Esophagus muscularis mucosa (tissue), 4 donors: ENCODE measurements around the gene ALAD. TPM values are rescaled to one million over a fixed set of nuclear protein-coding genes. Genes with fewer than 3 reads are reported as not detected.
"Not testable (repeated sequence)": the region's sequence is repeated elsewhere in the genome, so short reads cannot be mapped to it uniquely, and the experiment has no call there.

Experiments used
- DNase-seq: peaks from one replicate; pipeline ENCODE4 v3.0.0-alpha.2; 2017; ENCODE audit errors: extremely low spot score
- H3K27ac ChIP-seq, 4 donors: fragments of 200-600 bp; sonication (generic); replicated peaks in 1 of 4; 1 replicate in 3 of 4; 2 replicates in 1 of 4; pipeline ENCODE4 v1.5.1; 2016 to 2019; ENCODE audit warnings: mild to moderate bottlenecking in 1 of 4
- H3K27me3 ChIP-seq, 4 donors: fragments of 200-600 bp; sonication (generic); one replicate each; pipeline versions ENCODE4 v1.5.1 to v1.6.0; 2016 to 2019
- H3K36me3 ChIP-seq, 4 donors: fragments of 200-600 bp; sonication (generic); one replicate each; pipeline ENCODE4 v1.5.1; 2016 to 2019
- H3K4me1 ChIP-seq, 4 donors: fragments of 200-600 bp; sonication (generic); one replicate each; pipeline ENCODE4 v1.5.1; 2016 to 2019
- H3K4me3 ChIP-seq, 4 donors: fragments of 200-600 bp; sonication (generic); 1 replicate in 2 of 4; 2 replicates in 2 of 4; pipeline ENCODE4 v1.5.1; 2016 to 2019; ENCODE audit warnings: mild to moderate bottlenecking in 4 of 4, moderate library complexity in 1 of 4
- H3K9me3 ChIP-seq, 4 donors: fragments of 200-600 bp; sonication (generic); 1 replicate in 3 of 4; 2 replicates in 1 of 4; pipeline ENCODE4 v1.5.1; 2016 to 2019
- EP300 ChIP-seq: sonication (generic); formaldehyde crosslinking; IDR thresholded peaks from one replicate; pipeline ENCODE4 v1.6.1; 2017; ENCODE audit warnings: antibody characterized with exemption
- POLR2A ChIP-seq: fragments of 450-650 bp; IDR thresholded peaks from one replicate; pipeline ENCODE4 v1.6.1; 2017; ENCODE audit warnings: antibody characterized with exemption, moderate library complexity, mild to moderate bottlenecking, low read depth
- POLR2AphosphoS5 ChIP-seq, 2 donors: sonication (generic); formaldehyde crosslinking; IDR thresholded peaks; one replicate each; pipeline ENCODE4 v1.6.1; 2017; ENCODE audit warnings: antibody characterized with exemption in 2 of 2
- WGBS: methylation state at CpG from one replicate; pipeline ENCODE4 v1.1.5; 2018; 5-methylcytosine and 5-hydroxymethylcytosine counted together
- intact Hi-C: fragments of 100-400 bp; cut with DNase I; formaldehyde crosslinking; loops from one replicate; pipeline ENCODE4 v1.15.1; 2023
- total RNA-seq, 4 donors: library from RNA; depleted of rRNA; stranded (reverse); fragments of >200 nt; gene quantifications; one replicate each; pipeline versions ENCODE4 v1.1.0 to v1.2.1, GENCODE V29; 2016
- TF ChIP-seq, protein P1 (sequence below), 3 experiments: fragments of 200-600 bp in 2 of 3; fragments of 450-650 bp in 1 of 3; sonication (generic) in 2 of 3; IDR thresholded peaks; one replicate each; pipeline ENCODE4 v1.5.1; 2017 to 2019; ENCODE audit warnings: antibody characterized with exemption in 3 of 3, mild to moderate bottlenecking in 2 of 3, moderate library complexity in 1 of 3

Gene ALAD
- total RNA-seq, 4 donors from 2014 or later, result 18.2 to 31.1 (median 28.6) TPM

DNA sequence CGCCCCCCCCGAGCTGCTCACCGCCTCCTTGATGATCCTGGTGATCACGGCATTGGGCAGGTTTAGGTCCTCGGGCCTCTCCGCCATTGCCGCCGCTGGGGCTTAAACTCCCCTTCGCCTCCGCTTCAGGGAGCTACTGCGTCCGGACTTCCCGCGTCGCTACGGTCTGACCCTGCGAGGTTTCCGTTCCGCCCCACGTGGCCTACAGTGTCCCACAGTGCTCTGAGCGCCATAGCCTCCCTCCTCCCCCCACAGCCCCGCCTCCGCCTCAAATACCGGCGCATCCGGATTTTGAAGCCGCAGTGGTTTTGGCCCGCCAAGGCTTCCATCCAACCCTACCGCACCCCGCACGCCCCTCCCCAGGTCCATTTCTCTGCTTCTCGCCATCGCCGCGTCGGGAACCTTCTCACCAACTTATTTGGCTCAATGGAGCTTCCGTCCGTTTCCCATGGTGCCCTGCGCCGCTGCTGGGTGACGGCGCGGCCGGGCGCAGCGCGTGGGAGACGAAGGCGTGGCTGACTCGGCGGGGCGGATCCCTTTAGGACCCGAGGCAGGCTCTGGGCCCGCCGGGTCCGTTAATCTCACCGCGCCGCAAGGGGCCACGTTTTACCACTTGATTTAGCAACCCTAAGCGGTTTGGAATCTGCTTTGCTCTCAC, 9.3 kb upstream of the ALAD start, which contains the start of the genes C9orf43 and POLE3:
Gene C9orf43 (plus strand): TSS at position 541 of the 658 bp plus-strand sequence. CDS start 2,747 bp downstream, outside the sequence.
Gene POLE3 (minus strand): TSS at position 469 of the 658 bp plus-strand sequence. CDS start 382 bp downstream, at position 87.
- peaks cover 14 to 31% (median 25%) of the 10 kb centered on the region in 4 donors for H3K4me1 ChIP-seq
- peak within 1 kb of the TSS; percentile 71 to 88 (median 82) for H3K4me3 ChIP-seq
- intact Hi-C loops, result no loop called here
- no peaks in the 10 kb centered on the region for H3K9me3 ChIP-seq
- no peaks in the 10 kb centered on the region for H3K27me3 ChIP-seq
- DNase-seq, result peak; percentile 99
- peak within 1 kb of the TSS; percentile 90 to 97 (median 96) for H3K27ac ChIP-seq
- WGBS, result 1% methylated on average over 14 of the region's 61 CpGs
- TF ChIP-seq POLR2AphosphoS5 (IDR thresholded peaks at IDR 0.05) (peak; percentile 89 to 93), EP300 (no peak), POLR2A (no peak)
- TF ChIP-seq, protein P1, sequence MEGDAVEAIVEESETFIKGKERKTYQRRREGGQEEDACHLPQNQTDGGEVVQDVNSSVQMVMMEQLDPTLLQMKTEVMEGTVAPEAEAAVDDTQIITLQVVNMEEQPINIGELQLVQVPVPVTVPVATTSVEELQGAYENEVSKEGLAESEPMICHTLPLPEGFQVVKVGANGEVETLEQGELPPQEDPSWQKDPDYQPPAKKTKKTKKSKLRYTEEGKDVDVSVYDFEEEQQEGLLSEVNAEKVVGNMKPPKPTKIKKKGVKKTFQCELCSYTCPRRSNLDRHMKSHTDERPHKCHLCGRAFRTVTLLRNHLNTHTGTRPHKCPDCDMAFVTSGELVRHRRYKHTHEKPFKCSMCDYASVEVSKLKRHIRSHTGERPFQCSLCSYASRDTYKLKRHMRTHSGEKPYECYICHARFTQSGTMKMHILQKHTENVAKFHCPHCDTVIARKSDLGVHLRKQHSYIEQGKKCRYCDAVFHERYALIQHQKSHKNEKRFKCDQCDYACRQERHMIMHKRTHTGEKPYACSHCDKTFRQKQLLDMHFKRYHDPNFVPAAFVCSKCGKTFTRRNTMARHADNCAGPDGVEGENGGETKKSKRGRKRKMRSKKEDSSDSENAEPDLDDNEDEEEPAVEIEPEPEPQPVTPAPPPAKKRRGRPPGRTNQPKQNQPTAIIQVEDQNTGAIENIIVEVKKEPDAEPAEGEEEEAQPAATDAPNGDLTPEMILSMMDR (IDR thresholded peaks at IDR 0.05), result no peak
- H3K36me3 ChIP-seq, result peaks cover 6 to 23% (median 19%) of the 10 kb centered on the region in 4 donors

DNA sequence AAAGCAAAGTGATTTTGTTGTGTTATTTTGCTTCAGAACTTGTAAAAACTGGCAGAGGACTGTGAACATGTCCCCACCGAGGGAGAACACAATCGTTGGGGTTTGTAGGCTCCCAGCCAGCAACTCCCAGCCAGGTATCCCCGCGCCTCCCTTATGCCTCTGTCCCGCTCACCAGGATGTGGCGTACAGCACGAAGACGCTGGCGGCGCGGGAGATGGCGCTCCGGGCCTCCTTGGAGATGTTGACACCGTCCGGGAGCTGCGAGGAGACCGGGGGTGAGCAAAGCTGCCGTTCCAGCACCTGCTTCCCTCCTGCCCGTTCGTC, 8.8 kb upstream of the ALAD start:
- TF ChIP-seq, protein P1 (IDR thresholded peaks at IDR 0.05), result no peak
- TF ChIP-seq POLR2A (no peak), EP300 (no peak), POLR2AphosphoS5 (IDR thresholded peaks at IDR 0.05) (no peak)
- peak overlapping the region; percentile 71 to 88 (median 82) for H3K4me3 ChIP-seq
- H3K36me3 ChIP-seq, result peaks cover 6 to 23% (median 19%) of the 10 kb centered on the region in 4 donors
- peak overlapping the region; percentile 90 to 97 (median 96) for H3K27ac ChIP-seq
- DNase-seq, result no peak
- no peaks in the 10 kb centered on the region for H3K9me3 ChIP-seq
- WGBS, result 2% methylated on average over 10 of the region's 20 CpGs
- no peaks in the 10 kb centered on the region for H3K27me3 ChIP-seq
- intact Hi-C loops, result loop anchor here (5.0 to 10.0 kb wide), 4 partner anchors 45 to 138 kb away; partner anchors contain the start of genes BSPRY, RNF183 and WDR31
- peaks cover 14 to 31% (median 25%) of the 10 kb centered on the region in 4 donors for H3K4me1 ChIP-seq

DNA sequence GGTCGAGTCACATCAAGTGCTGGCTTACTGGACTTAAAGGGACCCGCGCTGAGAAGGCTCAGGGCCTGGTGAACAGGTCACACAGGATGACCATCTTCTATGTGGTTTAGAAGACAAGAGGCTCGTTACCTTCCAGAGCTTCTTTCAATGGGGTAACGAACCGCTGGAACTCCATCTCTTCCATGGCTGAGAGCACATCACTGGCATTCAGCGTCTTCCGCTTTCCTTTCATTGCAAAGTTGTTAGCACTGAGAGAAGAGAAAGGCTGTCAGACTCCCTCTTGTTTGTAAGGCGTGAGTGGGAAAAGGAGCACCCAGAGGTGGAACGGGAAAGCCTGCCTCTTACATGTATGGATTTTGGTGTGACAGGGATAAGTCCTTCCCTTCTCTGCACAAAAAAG, 8.4 kb upstream of the ALAD start:
- no peaks in the 10 kb centered on the region for H3K27me3 ChIP-seq
- H3K36me3 ChIP-seq, result peaks cover 6 to 23% (median 19%) of the 10 kb centered on the region in 4 donors
- H3K4me3 ChIP-seq, result peak overlapping the region; percentile 71 to 88 (median 82)
- no peaks in the 10 kb centered on the region for H3K9me3 ChIP-seq
- 50% methylated on average over 10 of the region's 10 CpGs for WGBS
- peaks cover 14 to 31% (median 25%) of the 10 kb centered on the region in 4 donors for H3K4me1 ChIP-seq
- DNase-seq, result no peak
- peak overlapping the region; percentile 90 to 97 (median 96) for H3K27ac ChIP-seq
- TF ChIP-seq POLR2AphosphoS5 (IDR thresholded peaks at IDR 0.05), result no peak
- TF ChIP-seq, protein P1 (IDR thresholded peaks at IDR 0.05), result no peak
- TF ChIP-seq POLR2A, result no peak
- no peak for TF ChIP-seq EP300
- intact Hi-C loops, result loop anchor here (5.0 to 10.0 kb wide), 4 partner anchors 45 to 137 kb away; partner anchors contain the start of genes BSPRY, RNF183 and WDR31

DNA sequence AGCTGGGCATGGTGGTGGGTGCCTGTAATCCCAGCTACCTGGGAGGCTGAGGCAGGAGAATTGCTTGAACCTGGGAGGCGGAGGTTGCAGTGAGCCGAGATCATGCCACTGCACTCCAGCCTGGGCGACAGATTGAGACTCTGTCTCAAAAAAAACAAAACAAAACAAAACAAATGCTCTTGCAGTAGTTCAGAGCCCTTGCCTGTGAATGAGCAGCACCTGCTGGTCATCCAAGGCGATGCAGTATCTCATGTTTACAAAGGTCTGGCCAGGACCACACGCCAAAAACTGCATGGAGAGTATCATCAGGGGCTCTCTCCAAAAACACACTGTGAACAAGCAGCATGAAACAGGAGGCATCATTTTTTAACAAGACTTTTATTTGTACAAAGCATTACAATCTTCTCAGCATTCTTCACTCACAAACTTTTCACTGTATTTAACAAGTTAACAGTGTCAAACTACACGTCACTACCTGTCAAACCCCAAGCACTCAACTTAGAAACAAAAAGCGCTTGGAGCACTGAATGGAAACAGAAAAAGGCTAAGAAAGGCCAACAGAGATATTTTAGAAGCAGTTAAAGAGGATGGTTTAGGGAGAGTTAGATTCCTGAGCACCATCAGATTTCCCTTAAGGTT, 5.9 kb upstream of the ALAD start:
- 32% methylated on average over 7 of the region's 7 CpGs for WGBS
- H3K27me3 ChIP-seq, H3K9me3 ChIP-seq, H3K4me3 ChIP-seq, DNase-seq: not testable (repeated sequence)
- H3K4me1 ChIP-seq, result peaks cover 14 to 31% (median 26%) of the 10 kb centered on the region in 4 donors
- peak overlapping the region in 2 of 4 donors; percentile 15 to 28 for H3K27ac ChIP-seq
- TF ChIP-seq, protein P1 (IDR thresholded peaks at IDR 0.05), result peak; percentile 50 to 71 (median 58)
- intact Hi-C loops, result loop anchor here (5.0 to 10.0 kb wide), 4 partner anchors 48 to 135 kb away; partner anchors contain the start of genes BSPRY, RNF183 and WDR31
- peaks cover 6 to 23% (median 19%) of the 10 kb centered on the region in 4 donors for H3K36me3 ChIP-seq

DNA sequence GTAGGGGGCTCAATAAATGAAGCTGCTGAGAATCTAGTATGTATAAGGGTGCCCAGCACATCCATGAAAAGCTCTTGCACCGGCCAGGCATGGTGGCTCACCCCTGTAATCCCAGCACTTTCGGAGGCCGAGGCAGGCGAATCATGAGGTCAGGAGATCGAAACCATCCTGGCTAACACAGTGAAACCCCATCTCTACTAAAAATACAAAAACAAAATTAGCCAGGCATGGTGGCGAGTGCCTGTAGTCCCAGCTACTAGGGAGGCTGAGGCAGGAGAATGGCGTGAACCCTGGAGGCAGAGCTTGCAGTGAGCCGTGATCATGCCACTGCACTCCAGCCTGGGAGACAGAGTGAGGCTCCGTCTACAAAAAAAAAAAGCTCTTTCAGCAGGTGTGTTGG, 5.3 kb upstream of the ALAD start:
- H3K9me3 ChIP-seq, H3K27me3 ChIP-seq, H3K4me3 ChIP-seq, DNase-seq: not testable (repeated sequence)
- peaks cover 6 to 23% (median 19%) of the 10 kb centered on the region in 4 donors for H3K36me3 ChIP-seq
- peaks cover 20 to 34% (median 28%) of the 10 kb centered on the region in 4 donors for H3K4me1 ChIP-seq
- peak overlapping the region in 2 of 4 donors; percentile 15 to 28 for H3K27ac ChIP-seq
- intact Hi-C loops, result loop anchor here (5.0 to 10.0 kb wide), 4 partner anchors 48 to 134 kb away; partner anchors contain the start of genes BSPRY, RNF183 and WDR31
- WGBS, result 84% methylated on average over 9 of the region's 9 CpGs
